Stomach (tissue), 4 donors: ENCODE results near the gene NDUFV1.
"Not testable (repeated sequence)": the region's sequence is repeated elsewhere in the genome, so short reads cannot be mapped to it uniquely, and the experiment has no call there.

Experiments
- POLR2AphosphoS5 ChIP-seq, 3 donors: sonication (generic); formaldehyde crosslinking; IDR thresholded peaks; one replicate each; pipeline ENCODE4 v1.6.1; 2016; ENCODE audit warnings: antibody characterized with exemption in 3 of 3
- TF ChIP-seq, protein P1 (sequence below), 7 experiments: fragments of 450-650 bp in 4 of 7; fragments of 200-600 bp in 3 of 7; sonication (generic) in 3 of 7; IDR thresholded peaks; one replicate each; pipeline ENCODE4 v1.5.1; 2016 to 2019; ENCODE audit warnings: antibody characterized with exemption in 7 of 7, control low read depth in 2 of 7, mild to moderate bottlenecking in 1 of 7

DNA sequence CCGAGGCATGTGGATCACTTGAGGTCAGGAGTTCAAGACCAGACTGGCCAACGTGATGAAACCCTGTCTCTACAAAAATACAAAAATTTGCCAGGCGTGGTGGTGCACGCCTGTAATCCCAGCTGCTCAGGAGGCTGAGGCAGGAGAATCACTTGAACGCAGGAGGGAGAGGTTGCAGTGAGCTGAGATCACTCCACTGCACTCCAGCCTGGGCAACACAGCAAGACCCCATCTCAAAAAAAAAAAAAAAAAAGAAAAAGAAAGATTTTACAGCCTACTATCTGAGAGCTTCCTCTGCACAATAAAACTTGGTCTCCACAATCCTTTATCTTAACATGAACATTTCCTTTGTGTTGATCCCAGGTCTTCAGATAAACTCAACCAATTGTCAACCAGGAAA, 54.0 kb downstream of the NDUFV1 start:
- TF ChIP-seq, protein P1, sequence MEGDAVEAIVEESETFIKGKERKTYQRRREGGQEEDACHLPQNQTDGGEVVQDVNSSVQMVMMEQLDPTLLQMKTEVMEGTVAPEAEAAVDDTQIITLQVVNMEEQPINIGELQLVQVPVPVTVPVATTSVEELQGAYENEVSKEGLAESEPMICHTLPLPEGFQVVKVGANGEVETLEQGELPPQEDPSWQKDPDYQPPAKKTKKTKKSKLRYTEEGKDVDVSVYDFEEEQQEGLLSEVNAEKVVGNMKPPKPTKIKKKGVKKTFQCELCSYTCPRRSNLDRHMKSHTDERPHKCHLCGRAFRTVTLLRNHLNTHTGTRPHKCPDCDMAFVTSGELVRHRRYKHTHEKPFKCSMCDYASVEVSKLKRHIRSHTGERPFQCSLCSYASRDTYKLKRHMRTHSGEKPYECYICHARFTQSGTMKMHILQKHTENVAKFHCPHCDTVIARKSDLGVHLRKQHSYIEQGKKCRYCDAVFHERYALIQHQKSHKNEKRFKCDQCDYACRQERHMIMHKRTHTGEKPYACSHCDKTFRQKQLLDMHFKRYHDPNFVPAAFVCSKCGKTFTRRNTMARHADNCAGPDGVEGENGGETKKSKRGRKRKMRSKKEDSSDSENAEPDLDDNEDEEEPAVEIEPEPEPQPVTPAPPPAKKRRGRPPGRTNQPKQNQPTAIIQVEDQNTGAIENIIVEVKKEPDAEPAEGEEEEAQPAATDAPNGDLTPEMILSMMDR (IDR thresholded peaks at IDR 0.05), result not testable (repeated sequence)
- TF ChIP-seq POLR2AphosphoS5 (IDR thresholded peaks at IDR 0.05), result not testable (repeated sequence)
